Vagina (tissue), 2 donors: ENCODE results near the gene CCDC169.

ENCODE experiments used
- POLR2A ChIP-seq, 2 donors: fragments of 450-650 bp; IDR thresholded peaks; one replicate each; pipeline ENCODE4 v1.6.1; 2017; ENCODE audit warnings: antibody characterized with exemption in 2 of 2, mild to moderate bottlenecking in 2 of 2, moderate library complexity in 2 of 2
- TF ChIP-seq, protein P1 (sequence below), 3 experiments: fragments of 450-650 bp in 2 of 3; fragments of 200-600 bp in 1 of 3; sonication (generic) in 1 of 3; IDR thresholded peaks; one replicate each; pipeline ENCODE4 v1.5.1; 2017 to 2019; ENCODE audit warnings: antibody characterized with exemption in 3 of 3, mild to moderate bottlenecking in 2 of 3, moderate library complexity in 2 of 3

GRCh38 chr13:36192166-36192565 is 105.4 kb downstream of the CCDC169 start:
- TF ChIP-seq POLR2A (IDR thresholded peaks at IDR 0.05) = no peak
- TF ChIP-seq, protein P1, sequence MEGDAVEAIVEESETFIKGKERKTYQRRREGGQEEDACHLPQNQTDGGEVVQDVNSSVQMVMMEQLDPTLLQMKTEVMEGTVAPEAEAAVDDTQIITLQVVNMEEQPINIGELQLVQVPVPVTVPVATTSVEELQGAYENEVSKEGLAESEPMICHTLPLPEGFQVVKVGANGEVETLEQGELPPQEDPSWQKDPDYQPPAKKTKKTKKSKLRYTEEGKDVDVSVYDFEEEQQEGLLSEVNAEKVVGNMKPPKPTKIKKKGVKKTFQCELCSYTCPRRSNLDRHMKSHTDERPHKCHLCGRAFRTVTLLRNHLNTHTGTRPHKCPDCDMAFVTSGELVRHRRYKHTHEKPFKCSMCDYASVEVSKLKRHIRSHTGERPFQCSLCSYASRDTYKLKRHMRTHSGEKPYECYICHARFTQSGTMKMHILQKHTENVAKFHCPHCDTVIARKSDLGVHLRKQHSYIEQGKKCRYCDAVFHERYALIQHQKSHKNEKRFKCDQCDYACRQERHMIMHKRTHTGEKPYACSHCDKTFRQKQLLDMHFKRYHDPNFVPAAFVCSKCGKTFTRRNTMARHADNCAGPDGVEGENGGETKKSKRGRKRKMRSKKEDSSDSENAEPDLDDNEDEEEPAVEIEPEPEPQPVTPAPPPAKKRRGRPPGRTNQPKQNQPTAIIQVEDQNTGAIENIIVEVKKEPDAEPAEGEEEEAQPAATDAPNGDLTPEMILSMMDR (IDR thresholded peaks at IDR 0.05) = no peak
